ENCODE results near the gene RAMP3. TPM values are rescaled to one million over a fixed set of nuclear protein-coding genes. Genes with fewer than 3 reads are reported as not detected.
"Not testable (repeated sequence)": the region's sequence is repeated elsewhere in the genome, so short reads cannot be mapped to it uniquely, and the experiment has no call there.

RAMP3 gene
- total RNA-seq, 1 experiment from 2014 or later, result not detected

DNA sequence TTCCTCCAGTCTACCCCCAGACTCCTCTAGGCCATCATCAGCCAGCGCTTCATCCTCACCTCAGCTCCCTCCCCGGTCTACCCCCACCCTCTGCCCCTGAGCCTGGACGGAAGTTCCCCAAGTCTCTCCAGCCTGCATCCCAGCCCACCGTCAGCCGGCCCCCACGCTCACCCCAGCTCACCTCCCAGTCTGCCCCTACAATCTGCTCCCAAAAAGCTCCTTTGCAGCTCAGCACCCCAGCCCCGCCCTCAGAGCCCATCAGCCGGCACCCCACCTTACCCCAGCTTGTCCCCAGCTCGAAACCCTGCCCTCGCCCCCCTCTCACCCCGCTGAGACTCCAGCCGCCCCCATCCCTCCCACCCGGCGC is 322 bp upstream of the RAMP3 start:
- DNase-seq (ENCODE audit: low spot score), result no peak

- no peak for DNase-seq (ENCODE audit: low spot score)
These were observed 880 bp downstream of the RAMP3 start for GRCh38 chr7:45158471-45158870.

GRCh38 chr7:45159296-45159695 is 1.7 kb downstream of the RAMP3 start:
- no peak for DNase-seq (ENCODE audit: low spot score)

DNA sequence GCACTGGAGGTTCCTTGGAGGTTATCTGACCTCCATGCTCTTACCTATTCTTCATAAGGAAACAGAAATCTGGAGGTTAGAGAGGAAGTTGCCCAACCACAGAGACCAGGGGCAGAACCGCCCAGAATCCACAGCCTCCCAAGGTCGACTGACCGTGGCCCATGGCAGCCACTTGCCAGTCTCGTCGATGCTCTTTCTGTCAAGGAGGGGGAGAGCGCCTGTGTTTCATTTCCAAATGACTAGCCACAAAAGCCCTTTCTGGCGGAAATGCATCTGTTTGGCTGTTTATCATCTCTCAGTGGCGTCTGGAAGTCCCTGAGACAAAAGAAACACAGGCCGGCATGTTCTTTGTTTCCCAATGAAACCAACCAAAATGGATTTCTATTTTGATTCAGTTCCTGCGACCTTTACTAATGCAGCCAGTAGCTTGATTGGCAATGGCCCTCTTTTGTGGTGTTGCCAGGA is 2.9 kb downstream of the RAMP3 start:
- no peak for DNase-seq (ENCODE audit: low spot score)

- DNase-seq (ENCODE audit: low spot score), result no peak
These were observed 3.5 kb downstream of the RAMP3 start for GRCh38 chr7:45161138-45161537.

GRCh38 chr7:45161842-45162241 is 4.3 kb downstream of the RAMP3 start:
- DNase-seq (ENCODE audit: low spot score), result no peak

GRCh38 chr7:45162311-45162845 is 4.8 kb downstream of the RAMP3 start:
- no peak for DNase-seq (ENCODE audit: low spot score)

DNA sequence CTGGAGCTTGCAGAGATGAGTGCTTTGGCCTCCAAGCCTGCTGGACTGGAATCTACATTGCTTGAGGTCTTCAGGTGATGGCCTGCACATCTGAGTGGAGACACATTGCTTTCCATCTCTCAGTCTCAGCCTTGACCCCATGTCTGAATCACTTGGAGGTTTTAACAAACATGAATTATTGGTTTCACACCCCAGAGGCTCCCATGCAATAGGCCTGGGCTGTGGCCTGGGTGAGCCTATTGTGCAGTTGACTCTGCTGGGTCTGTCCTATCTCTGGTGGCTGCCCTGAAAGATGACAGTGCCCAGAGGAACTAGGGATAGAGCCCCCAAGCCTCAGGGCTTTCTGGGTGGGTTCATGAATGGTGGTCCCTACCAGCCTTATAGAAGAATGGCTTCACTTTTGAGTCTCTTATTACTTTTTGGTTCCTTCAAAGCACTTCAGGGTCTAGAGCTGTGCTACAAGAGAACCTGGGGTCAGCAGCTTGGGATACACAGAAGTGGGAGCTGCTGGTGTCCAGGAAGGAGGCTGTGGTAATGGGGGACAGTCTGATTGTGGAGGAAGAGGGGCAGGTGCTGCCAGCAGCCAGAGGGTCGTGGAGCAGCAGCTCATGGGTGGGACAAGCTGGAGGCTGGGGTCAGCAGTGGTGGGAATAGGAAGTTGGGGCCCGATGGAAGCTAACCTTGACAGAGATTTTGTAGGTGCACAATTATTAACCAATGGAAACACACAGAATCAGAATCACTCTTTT is 5.5 kb downstream of the RAMP3 start:
- DNase-seq (ENCODE audit: low spot score), result no peak

GRCh38 chr7:45163692-45164052 is 6.1 kb downstream of the RAMP3 start:
- no peak for DNase-seq (ENCODE audit: low spot score)

GRCh38 chr7:45164271-45164670 is 6.7 kb downstream of the RAMP3 start:
- DNase-seq (ENCODE audit: low spot score), result not testable (repeated sequence)

- DNase-seq (ENCODE audit: low spot score), result no peak
These were observed 8.3 kb downstream of the RAMP3 start for GRCh38 chr7:45165857-45166256.

DNA sequence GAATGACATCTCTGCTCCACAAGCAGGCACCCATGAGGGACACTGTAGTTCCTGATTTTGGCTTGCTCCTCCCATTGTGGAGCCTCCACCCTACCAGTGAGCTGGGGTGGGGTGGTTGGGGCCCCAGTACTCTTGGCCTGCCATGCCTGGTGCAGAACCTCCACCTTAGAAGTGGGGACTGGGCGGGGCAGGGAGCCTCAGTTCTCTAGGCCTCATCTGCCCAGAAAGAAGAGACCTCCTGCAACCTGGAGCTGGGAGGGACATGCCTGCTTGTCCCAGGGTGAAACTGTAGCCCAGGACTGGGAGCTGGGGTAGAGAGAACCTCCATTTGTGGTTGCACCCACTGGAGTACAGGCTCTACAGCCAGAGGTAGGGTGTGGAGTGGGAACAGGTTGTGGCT is 14.4 kb downstream of the RAMP3 start:
- DNase-seq (ENCODE audit: low spot score), result no peak

- DNase-seq (ENCODE audit: low spot score), result no peak
These were observed 16.2 kb downstream of the RAMP3 start for GRCh38 chr7:45173596-45174327.

GRCh38 chr7:45174328-45174610 is 16.7 kb downstream of the RAMP3 start:
- DNase-seq (ENCODE audit: low spot score), result no peak

DNA sequence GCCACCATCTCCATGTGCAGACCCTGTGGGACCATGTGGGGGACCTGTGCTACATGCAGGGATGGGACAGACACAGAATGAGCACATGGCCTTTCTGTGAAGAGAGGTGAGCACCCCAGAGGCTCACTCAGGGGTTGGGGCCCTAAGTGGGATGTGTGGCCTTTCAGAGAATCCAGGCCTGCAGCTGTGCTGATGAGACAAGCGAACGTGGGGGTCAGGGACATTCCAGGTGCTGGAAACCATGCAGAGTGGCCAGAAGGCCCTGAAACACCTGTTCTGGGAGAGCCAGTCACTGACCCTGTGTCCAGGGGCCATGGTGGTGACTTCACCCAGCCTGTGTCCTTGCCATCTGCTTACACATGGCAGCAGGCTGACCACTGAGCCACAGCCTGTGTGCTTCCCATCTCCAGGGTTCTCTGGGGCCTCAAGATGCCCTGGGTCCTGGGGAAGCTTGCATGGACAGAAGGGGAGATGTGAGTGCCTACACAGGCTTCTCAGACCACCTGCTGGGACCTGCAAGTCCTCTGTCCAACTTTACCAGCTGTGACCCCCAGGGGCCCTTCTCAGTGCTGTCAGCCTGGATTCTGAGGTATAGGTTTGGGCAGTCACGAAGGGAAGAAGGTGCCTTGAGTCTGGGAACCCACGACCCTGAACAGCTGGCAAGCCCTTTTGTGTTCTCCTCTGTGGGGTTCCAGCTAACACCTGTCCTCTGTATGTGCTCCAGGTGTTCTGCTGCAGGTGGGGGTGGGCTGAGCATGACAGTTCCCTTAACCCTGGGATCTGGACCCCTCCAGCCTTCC is 17.6 kb downstream of the RAMP3 start:
- DNase-seq (ENCODE audit: low spot score), result no peak

DNA sequence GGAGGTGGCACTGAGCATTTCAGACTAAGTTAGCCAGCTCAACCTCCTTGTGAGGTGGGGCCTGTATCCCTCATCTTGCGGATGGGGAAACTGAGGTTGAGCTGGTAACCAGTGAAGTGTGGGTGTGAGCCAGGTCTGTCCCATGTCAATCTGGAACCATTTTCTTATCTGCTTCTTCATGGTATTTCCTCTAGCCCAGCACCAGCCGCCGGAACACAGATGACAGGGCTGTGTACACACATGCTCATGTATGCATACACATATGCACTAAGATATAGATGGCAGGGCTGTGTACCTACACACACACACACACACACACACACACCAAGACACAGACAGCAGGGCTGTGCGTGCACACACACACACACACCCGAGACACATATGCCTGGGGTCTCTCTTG is 18.5 kb downstream of the RAMP3 start:
- DNase-seq (ENCODE audit: low spot score), result no peak

DNA sequence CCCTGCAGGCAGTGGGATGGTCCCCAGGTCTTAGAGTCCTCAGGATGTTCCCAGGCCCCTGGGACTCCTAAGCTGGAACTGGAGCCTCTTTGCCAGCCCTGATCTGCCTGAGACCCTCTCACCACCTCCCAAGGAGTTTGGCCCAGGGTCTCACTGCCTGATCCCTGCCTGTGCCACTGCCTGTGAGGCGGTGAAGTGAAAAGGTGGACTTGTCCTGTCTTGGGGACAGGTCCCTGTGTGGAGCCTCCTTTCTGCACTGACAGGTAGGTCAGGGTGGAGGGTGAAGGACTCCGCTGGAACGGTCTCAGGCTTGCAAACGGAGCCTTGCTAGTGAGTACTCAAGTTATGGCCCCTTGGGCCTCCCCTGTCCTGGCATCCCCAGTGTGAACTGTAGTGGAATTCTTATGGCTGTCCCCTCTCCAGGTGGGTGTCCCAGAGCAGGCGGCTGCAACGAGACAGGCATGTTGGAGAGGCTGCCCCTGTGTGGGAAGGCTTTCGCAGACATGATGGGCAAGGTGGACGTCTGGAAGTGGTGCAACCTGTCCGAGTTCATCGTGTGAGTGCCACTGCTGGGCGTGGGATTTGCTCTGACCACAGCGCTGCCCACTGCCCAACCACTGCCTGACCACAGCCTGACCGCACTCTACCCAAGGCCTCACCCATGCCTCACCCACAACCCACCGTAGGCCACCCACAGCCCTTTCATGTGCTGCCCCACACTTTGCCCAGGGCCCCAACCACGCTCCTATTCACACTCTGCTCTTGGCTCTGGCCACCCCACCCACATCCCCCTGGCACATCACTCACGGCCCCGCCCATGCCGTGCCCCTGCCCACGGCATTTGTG is 19.5 kb downstream of the RAMP3 start:
- DNase-seq (ENCODE audit: low spot score), result no peak

GRCh38 chr7:45177801-45178200 is 20.2 kb downstream of the RAMP3 start:
- no peak for DNase-seq (ENCODE audit: low spot score)

DNA sequence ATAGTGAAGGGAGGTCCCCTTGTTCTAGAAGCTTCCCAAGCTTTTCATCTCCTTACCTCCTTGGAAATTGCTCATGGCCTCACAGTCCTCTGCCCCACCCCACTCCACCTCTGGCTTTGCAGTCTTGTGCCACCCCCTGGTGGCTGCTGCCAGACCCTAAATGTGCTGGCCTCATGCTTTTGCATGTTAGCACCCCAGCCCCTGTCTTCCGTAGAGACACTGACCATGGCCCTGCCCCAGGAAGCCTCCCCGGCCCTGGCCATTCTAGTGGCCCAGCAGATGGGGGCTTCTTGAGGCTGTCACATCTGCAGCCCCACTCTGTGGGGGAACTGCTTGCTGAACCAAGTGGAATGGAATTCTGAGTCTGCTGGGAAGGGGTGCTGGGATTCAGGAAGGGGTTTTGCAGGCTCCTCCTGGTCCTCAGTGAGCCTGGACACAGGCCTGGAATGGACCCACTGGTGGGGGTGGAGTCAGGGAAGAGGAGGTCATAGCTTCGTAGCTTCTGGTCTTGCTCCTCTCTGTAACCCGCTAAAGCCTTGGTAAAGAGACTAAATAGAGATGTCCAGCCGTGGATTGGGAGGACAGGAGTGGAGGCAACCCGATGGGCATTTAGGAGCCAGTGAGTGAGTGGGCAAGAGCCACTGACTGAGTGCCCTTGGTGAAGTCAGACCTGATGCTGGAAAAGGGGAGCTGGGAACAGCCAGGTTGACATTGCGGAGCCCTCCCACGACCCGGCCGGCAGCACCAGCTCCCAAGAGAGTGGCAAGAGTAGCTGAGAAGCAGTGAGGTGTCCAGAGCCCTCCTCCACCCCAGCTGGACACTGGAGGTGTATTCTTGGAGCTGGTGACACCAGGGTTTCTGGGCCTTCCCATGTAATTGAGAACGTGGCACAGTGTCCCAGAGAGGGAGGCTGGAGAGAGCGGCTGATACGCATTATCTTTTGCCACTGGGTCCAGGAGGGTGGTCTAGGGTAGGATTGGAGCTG is 20.9 kb downstream of the RAMP3 start:
- no peak for DNase-seq (ENCODE audit: low spot score)

DNA sequence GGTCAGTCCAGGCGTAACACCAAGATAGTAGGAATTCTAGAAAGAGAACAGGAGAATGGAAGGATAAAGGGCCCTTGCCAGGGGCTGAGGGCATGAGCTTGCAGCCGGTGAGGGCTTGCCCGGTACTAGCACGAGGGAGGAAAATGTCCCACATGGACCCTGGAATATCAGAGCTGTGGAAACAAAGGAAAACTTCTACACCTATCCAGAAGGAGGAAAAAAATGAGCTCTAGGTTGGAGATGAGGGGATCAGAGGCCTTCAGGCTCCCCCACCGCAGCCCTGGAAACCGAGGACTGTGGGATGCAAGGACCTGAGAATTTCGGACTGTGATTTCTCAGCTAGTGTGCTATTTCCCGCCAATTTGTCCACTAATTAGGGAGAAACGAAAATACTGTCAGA is 22.1 kb downstream of the RAMP3 start:
- DNase-seq (ENCODE audit: low spot score), result no peak
